Prostate gland (tissue), 2 donors: ENCODE measurements around the gene FBXO3. TPM values are rescaled to one million over a fixed set of nuclear protein-coding genes. Genes with fewer than 3 reads are reported as not detected.
"Not testable (repeated sequence)": the region's sequence is repeated elsewhere in the genome, so short reads cannot be mapped to it uniquely, and the experiment has no call there.

Experiments
- DNase-seq: peaks from one replicate; pipeline ENCODE4 v3.0.0-alpha.2; 2019; ENCODE audit warnings: low spot score
- H3K27ac ChIP-seq, 2 donors: fragments of 200-600 bp; sonication (generic); 2 replicates each; pipeline ENCODE4 v1.5.1; 2017 to 2019
- H3K27me3 ChIP-seq: fragments of 200-600 bp; sonication (generic); replicated peaks from 2 replicates; pipeline ENCODE4 v1.5.1; 2019; ENCODE audit not compliant: insufficient read depth
- H3K36me3 ChIP-seq, 2 donors: fragments of 200-600 bp; sonication (generic); 1 replicate in 1 of 2; 2 replicates in 1 of 2; pipeline versions ENCODE4 v1.5.1 to v1.8.1; 2017 to 2019
- H3K4me1 ChIP-seq: fragments of 200-600 bp; sonication (generic); replicated peaks from 2 replicates; pipeline ENCODE4 v1.5.1; 2019
- H3K4me3 ChIP-seq, 2 donors: fragments of 200-600 bp; sonication (generic); 2 replicates each; pipeline ENCODE4 v1.5.1; 2017 to 2019
- H3K9me3 ChIP-seq: fragments of 200-600 bp; sonication (generic); 2 replicates; pipeline ENCODE4 v1.5.1; 2017
- CTCF ChIP-seq, 4 experiments: fragments of 200-600 bp in 2 of 4; fragments of 450-650 bp in 2 of 4; sonication (generic) in 2 of 4; IDR thresholded peaks; 1 replicate in 3 of 4; 2 replicates in 1 of 4; pipeline ENCODE4 v1.5.1; 2016 to 2019; ENCODE audit warnings: antibody characterized with exemption in 4 of 4, mild to moderate bottlenecking in 2 of 4, moderate library complexity in 2 of 4
- POLR2A ChIP-seq: fragments of 450-650 bp; IDR thresholded peaks from one replicate; pipeline ENCODE4 v1.6.1; 2016; ENCODE audit warnings: antibody characterized with exemption, mild to moderate bottlenecking
- POLR2AphosphoS5 ChIP-seq: sonication (generic); formaldehyde crosslinking; IDR thresholded peaks from one replicate; pipeline ENCODE4 v1.6.1; 2017; ENCODE audit warnings: antibody characterized with exemption
- WGBS: methylation state at CpG from one replicate; pipeline ENCODE4 v1.1.5; 2018; 5-methylcytosine and 5-hydroxymethylcytosine counted together
- intact Hi-C: fragments of 100-400 bp; cut with DNase I; formaldehyde crosslinking; loops from one replicate; pipeline ENCODE4 v1.14.2; 2022
- total RNA-seq, 2 donors: library from RNA; depleted of rRNA; stranded (reverse); fragments of >200 nt; gene quantifications; one replicate each; pipeline ENCODE4 v1.1.0, GENCODE V29; 2016

FBXO3 gene
- total RNA-seq, 2 donors from 2014 or later: 24.5 to 45.0 TPM

- no peak for TF ChIP-seq POLR2A
- TF ChIP-seq POLR2AphosphoS5: peak; percentile 26
- no peak for TF ChIP-seq CTCF (IDR thresholded peaks at IDR 0.05)
- no peaks in the 10 kb centered on the region for H3K4me1 ChIP-seq
- no peaks in the 10 kb centered on the region for H3K27me3 ChIP-seq
- 3% methylated on average over 18 of the region's 18 CpGs for WGBS
- intact Hi-C loops: no loop called here
- no peaks in the 10 kb centered on the region for H3K36me3 ChIP-seq
- no peaks in the 10 kb centered on the region for H3K9me3 ChIP-seq
- peak; percentile 23 for DNase-seq
- H3K27ac ChIP-seq: no peak overlapping the region
- H3K4me3 ChIP-seq: no peak overlapping the region
These were observed 28.1 kb upstream of the FBXO3 start for GRCh38 chr11:33802194-33802950.

- H3K4me3 ChIP-seq: no peak overlapping the region
- H3K9me3 ChIP-seq: no peaks in the 10 kb centered on the region
- 43% methylated on average over 7 of the region's 7 CpGs for WGBS
- intact Hi-C loops: no loop called here
- H3K27me3 ChIP-seq: no peaks in the 10 kb centered on the region
- H3K27ac ChIP-seq: no peak overlapping the region
- TF ChIP-seq POLR2A (no peak), POLR2AphosphoS5 (no peak), CTCF (IDR thresholded peaks at IDR 0.05) (no peak)
- no peak for DNase-seq
- no peaks in the 10 kb centered on the region for H3K4me1 ChIP-seq
- no peaks in the 10 kb centered on the region for H3K36me3 ChIP-seq
These were observed 27.5 kb upstream of the FBXO3 start for GRCh38 chr11:33801821-33802193.

GRCh38 chr11:33797879-33798278, 23.6 kb upstream of the FBXO3 start:
- no peak for DNase-seq
- WGBS: 92% methylated on average over 3 of the region's 3 CpGs
- Histone ChIP-seq H3K27me3 (no peaks in the 10 kb centered on the region), H3K4me3 (no peak overlapping the region), H3K27ac (no peak overlapping the region), H3K36me3 (no peaks in the 10 kb centered on the region), H3K4me1 (no peaks in the 10 kb centered on the region), H3K9me3 (no peaks in the 10 kb centered on the region)
- intact Hi-C loops: no loop called here
- TF ChIP-seq POLR2A (no peak), POLR2AphosphoS5 (no peak), CTCF (IDR thresholded peaks at IDR 0.05) (no peak)

GRCh38 chr11:33790040-33790439, 15.7 kb upstream of the FBXO3 start:
- no peaks in the 10 kb centered on the region for H3K36me3 ChIP-seq
- intact Hi-C loops: no loop called here
- DNase-seq: no peak
- H3K4me1 ChIP-seq: no peaks in the 10 kb centered on the region
- 57% methylated on average over 4 of the region's 4 CpGs for WGBS
- no peaks in the 10 kb centered on the region for H3K27me3 ChIP-seq
- TF ChIP-seq POLR2A: no peak
- no peak for TF ChIP-seq POLR2AphosphoS5
- no peak for TF ChIP-seq CTCF (IDR thresholded peaks at IDR 0.05)
- H3K4me3 ChIP-seq: no peak overlapping the region
- no peaks in the 10 kb centered on the region for H3K9me3 ChIP-seq
- no peak overlapping the region for H3K27ac ChIP-seq

- H3K4me1 ChIP-seq, H3K27me3 ChIP-seq, H3K36me3 ChIP-seq, H3K27ac ChIP-seq, intact Hi-C loops, H3K9me3 ChIP-seq, H3K4me3 ChIP-seq, DNase-seq: not testable (repeated sequence)
- WGBS: 90% methylated on average over 2 of the region's 2 CpGs
These were observed 13.8 kb upstream of the FBXO3 start for GRCh38 chr11:33788095-33788494.
